Testis (tissue), 3 donors: ENCODE data around the gene MAN1B1. TPM values are rescaled to one million over a fixed set of nuclear protein-coding genes. Genes with fewer than 3 reads are reported as not detected.
"Not testable (repeated sequence)": the region's sequence is repeated elsewhere in the genome, so short reads cannot be mapped to it uniquely, and the experiment has no call there.

Experiments
- DNase-seq: peaks from one replicate; pipeline ENCODE4 v3.0.0-alpha.2; 2019
- H3K27ac ChIP-seq, 2 donors: fragments of 200-600 bp; sonication (generic); one replicate each; pipeline ENCODE4 v1.5.1; 2019
- H3K27me3 ChIP-seq: fragments of 200-600 bp; sonication (generic); one replicate; pipeline ENCODE4 v1.5.1; 2019
- H3K36me3 ChIP-seq: fragments of 200-600 bp; sonication (generic); one replicate; pipeline ENCODE4 v1.5.1; 2017; ENCODE audit warnings: low read depth; ENCODE audit errors: missing control alignments
- H3K4me1 ChIP-seq: fragments of 200-600 bp; sonication (generic); one replicate; pipeline ENCODE4 v1.5.1; 2019
- H3K4me3 ChIP-seq, 2 donors: fragments of 200-600 bp; sonication (generic); one replicate each; pipeline ENCODE4 v1.5.1; 2017 to 2019
- H3K9me3 ChIP-seq: fragments of 200-600 bp; sonication (generic); one replicate; pipeline ENCODE4 v1.5.1; 2017
- CTCF ChIP-seq, 3 experiments: fragments of 450-650 bp in 2 of 3; fragments of 200-600 bp in 1 of 3; sonication (generic) in 1 of 3; IDR thresholded peaks; one replicate each; pipeline ENCODE4 v1.5.1; 2016 to 2019; ENCODE audit warnings: antibody characterized with exemption in 3 of 3, mild to moderate bottlenecking in 2 of 3, moderate library complexity in 1 of 3
- POLR2A ChIP-seq: fragments of 450-650 bp; IDR thresholded peaks from one replicate; pipeline ENCODE4 v1.6.1; 2017; ENCODE audit warnings: antibody characterized with exemption, mild to moderate bottlenecking, moderate library complexity
- WGBS, 2 donors: methylation state at CpG; one replicate each; pipeline ENCODE4 v1.1.5; 2018; 5-methylcytosine and 5-hydroxymethylcytosine counted together
- intact Hi-C: fragments of 100-400 bp; cut with DNase I; formaldehyde crosslinking; loops from one replicate; pipeline ENCODE4 v1.15.1; 2023; ENCODE audit warnings: low total_unique reads
- polyA plus RNA-seq: library from polyadenylated mRNA; stranded (reverse); fragments of 350-450 nt; fragmentation: Illumina TruSeq; extraction: RNeasy Lipid Tissue Mini Kit (QIAGEN cat#74804); gene quantifications from one replicate; pipeline ENCODE4 v1.2.3, GENCODE V29; 2014; ENCODE audit warnings: low read depth, low replicate concordance; ENCODE audit not compliant: insufficient read depth
- total RNA-seq, 2 donors: library from RNA; depleted of rRNA; stranded (reverse); fragments of >200 nt; gene quantifications; one replicate each; pipeline ENCODE4 v1.2.3, GENCODE V29; 2016

MAN1B1 gene
- total and polyA plus RNA-seq, 3 donors from 2014 or later: 62.2 to 124 (median 122) TPM

- H3K4me3 ChIP-seq: peak overlapping the region; percentile 72 to 84
- H3K9me3 ChIP-seq: no peaks in the 10 kb centered on the region
- TF ChIP-seq POLR2A (no peak), CTCF (IDR thresholded peaks at IDR 0.05) (no peak)
- DNase-seq: peak; percentile 51
- H3K4me1 ChIP-seq: peaks cover 19% of the 10 kb centered on the region
- peak overlapping the region; percentile 65 to 77 for H3K27ac ChIP-seq
- 28 to 29% methylated on average over 19 to 31 of the region's 37 CpGs for WGBS, 2 donors
- no peaks in the 10 kb centered on the region for H3K27me3 ChIP-seq
- no peaks in the 10 kb centered on the region for H3K36me3 ChIP-seq
- intact Hi-C loops: no loop called here
Observed at GRCh38 chr9:137128862-137129455, 42.2 kb downstream of the MAN1B1 start.

GRCh38 chr9:137129456-137130175, 42.8 kb downstream of the MAN1B1 start:
- H3K27me3 ChIP-seq: no peaks in the 10 kb centered on the region
- WGBS, 2 donors: 0 to 2% methylated on average over 8 to 71 of the region's 86 CpGs
- H3K36me3 ChIP-seq: no peaks in the 10 kb centered on the region
- peaks cover 19% of the 10 kb centered on the region for H3K4me1 ChIP-seq
- DNase-seq: peak; percentile 93
- intact Hi-C loops: no loop called here
- no peaks in the 10 kb centered on the region for H3K9me3 ChIP-seq
- no peak for TF ChIP-seq CTCF (IDR thresholded peaks at IDR 0.05)
- no peak for TF ChIP-seq POLR2A
- H3K4me3 ChIP-seq: peak overlapping the region; percentile 72 to 84
- peak overlapping the region; percentile 65 to 77 for H3K27ac ChIP-seq

GRCh38 chr9:137130176-137130755, 43.5 kb downstream of the MAN1B1 start:
- no peak for TF ChIP-seq CTCF (IDR thresholded peaks at IDR 0.05)
- TF ChIP-seq POLR2A: no peak
- no peaks in the 10 kb centered on the region for H3K36me3 ChIP-seq
- H3K4me3 ChIP-seq: peak overlapping the region; percentile 72 to 84
- peaks cover 19% of the 10 kb centered on the region for H3K4me1 ChIP-seq
- intact Hi-C loops: no loop called here
- H3K9me3 ChIP-seq: no peaks in the 10 kb centered on the region
- DNase-seq: no peak
- H3K27ac ChIP-seq: peak overlapping the region in 1 of 2 donors; percentile 77
- WGBS, 2 donors: 9 to 12% methylated on average over 17 to 35 of the region's 58 CpGs
- H3K27me3 ChIP-seq: no peaks in the 10 kb centered on the region

- intact Hi-C loops: no loop called here
- Histone ChIP-seq H3K27ac (no peak overlapping the region), H3K4me3 (no peak overlapping the region), H3K9me3 (no peaks in the 10 kb centered on the region), H3K4me1 (no peaks in the 10 kb centered on the region), H3K36me3 (no peaks in the 10 kb centered on the region), H3K27me3 (no peaks in the 10 kb centered on the region)
- WGBS, 2 donors: 76 to 82% methylated on average over 4 of the region's 4 CpGs
- no peak for DNase-seq
- no peak for TF ChIP-seq CTCF (IDR thresholded peaks at IDR 0.05)
- TF ChIP-seq POLR2A: no peak
Observed at GRCh38 chr9:137134191-137134590, 47.4 kb downstream of the MAN1B1 start.

- H3K36me3 ChIP-seq, DNase-seq, H3K27me3 ChIP-seq, intact Hi-C loops, H3K4me3 ChIP-seq, H3K4me1 ChIP-seq, H3K9me3 ChIP-seq, H3K27ac ChIP-seq: not testable (repeated sequence)
- WGBS, 2 donors: 81 to 83% methylated on average over 9 of the region's 9 CpGs
Observed at GRCh38 chr9:137135154-137135553, 48.4 kb downstream of the MAN1B1 start.
